MM.1S (cell line): ENCODE data around the gene ARHGEF6.

ENCODE experiments used
- CTCF ChIP-seq: fragments of 300-600 bp; sonication (generic); IDR thresholded peaks from 2 replicates; pipeline ENCODE4 v1.5.1; 2016; ENCODE audit warnings: antibody characterized with exemption, low read length, mixed read lengths
- EZH2phosphoT487 ChIP-seq: fragments of 300-600 bp; sonication (generic); IDR thresholded peaks from 2 replicates; pipeline ENCODE4 v1.6.1; 2018; ENCODE audit warnings: antibody characterized with exemption, low read length

- TF ChIP-seq CTCF (no peak), EZH2phosphoT487 (no peak)
Measured at GRCh38 chrX:136623396-136623795, 157.3 kb downstream of the ARHGEF6 start.
